ENCODE data around the gene SNX15. TPM values are rescaled to one million over a fixed set of nuclear protein-coding genes. Genes with fewer than 3 reads are reported as not detected.
A peak's percentile ranks its signal among the peaks of the same experiment; 100 is the strongest.

SNX15 gene
- total RNA-seq, 1 donor from 2014 or later, result 24.9 TPM

- no peak for TF ChIP-seq CTCF (IDR thresholded peaks at IDR 0.05)
- no peaks in the 10 kb centered on the region for H3K27me3 Mint-ChIP-seq (ENCODE audit: low read depth)
- H3K27ac Mint-ChIP-seq (ENCODE audit: unreplicated experiment), result peak overlapping the region; percentile 99
- peaks cover 23% of the 10 kb centered on the region for H3K36me3 Mint-ChIP-seq (ENCODE audit: low read depth)
- peaks cover 31% of the 10 kb centered on the region for H3K4me1 Mint-ChIP-seq (ENCODE audit: low read depth)
- DNase-seq (ENCODE audit: low spot score), result no peak
- H3K4me3 Mint-ChIP-seq (ENCODE audit: unreplicated experiment), result peak overlapping the region; percentile 95
- no peaks in the 10 kb centered on the region for H3K9me3 Mint-ChIP-seq (ENCODE audit: low read depth)
Observed at GRCh38 chr11:65084598-65085375, 57.5 kb downstream of the SNX15 start.

- Mint-ChIP-seq H3K4me3 (ENCODE audit: unreplicated experiment) (peak overlapping the region; percentile 95), H3K27ac (ENCODE audit: unreplicated experiment) (peak overlapping the region; percentile 99), H3K9me3 (ENCODE audit: low read depth) (no peaks in the 10 kb centered on the region), H3K4me1 (ENCODE audit: low read depth) (peaks cover 31% of the 10 kb centered on the region), H3K27me3 (ENCODE audit: low read depth) (no peaks in the 10 kb centered on the region), H3K36me3 (ENCODE audit: low read depth) (peaks cover 23% of the 10 kb centered on the region)
- TF ChIP-seq CTCF (IDR thresholded peaks at IDR 0.05), result no peak
- no peak for DNase-seq (ENCODE audit: low spot score)
Observed at GRCh38 chr11:65085446-65085845, 58.2 kb downstream of the SNX15 start.

DNA sequence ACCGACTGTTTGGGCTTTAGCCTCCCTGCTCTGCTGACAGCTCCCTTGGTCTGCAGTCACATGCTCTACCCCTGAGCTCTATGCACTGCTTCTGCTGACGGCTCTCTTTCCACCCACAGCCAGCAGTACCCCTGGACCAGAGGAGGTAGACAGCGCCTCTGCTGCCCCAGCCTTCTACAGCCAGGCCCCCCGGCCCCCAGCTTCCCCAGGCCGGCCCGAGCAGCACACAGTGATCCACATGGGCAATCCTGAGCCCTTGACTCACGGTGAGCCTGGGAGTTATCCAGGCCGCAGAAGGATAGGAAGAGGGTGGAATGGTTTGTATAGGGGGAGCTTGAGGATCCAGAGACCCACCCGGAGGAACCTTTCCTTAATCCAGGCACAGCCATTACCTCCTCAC is 59.6 kb downstream of the SNX15 start:
- no peaks in the 10 kb centered on the region for H3K27me3 Mint-ChIP-seq (ENCODE audit: low read depth)
- DNase-seq (ENCODE audit: low spot score), result no peak
- H3K27ac Mint-ChIP-seq (ENCODE audit: unreplicated experiment), result no peak overlapping the region
- H3K9me3 Mint-ChIP-seq (ENCODE audit: low read depth), result no peaks in the 10 kb centered on the region
- H3K4me1 Mint-ChIP-seq (ENCODE audit: low read depth), result peaks cover 31% of the 10 kb centered on the region
- TF ChIP-seq CTCF (IDR thresholded peaks at IDR 0.05), result no peak
- H3K4me3 Mint-ChIP-seq (ENCODE audit: unreplicated experiment), result no peak overlapping the region
- H3K36me3 Mint-ChIP-seq (ENCODE audit: low read depth), result peaks cover 23% of the 10 kb centered on the region

GRCh38 chr11:65087216-65087615 is 60.0 kb downstream of the SNX15 start:
- Mint-ChIP-seq H3K4me1 (ENCODE audit: low read depth) (peaks cover 31% of the 10 kb centered on the region), H3K4me3 (ENCODE audit: unreplicated experiment) (no peak overlapping the region)
- TF ChIP-seq CTCF (IDR thresholded peaks at IDR 0.05), result no peak

GRCh38 chr11:65087827-65088226 is 60.6 kb downstream of the SNX15 start:
- Mint-ChIP-seq H3K4me1 (ENCODE audit: low read depth) (peaks cover 28% of the 10 kb centered on the region), H3K27me3 (ENCODE audit: low read depth) (no peaks in the 10 kb centered on the region), H3K9me3 (ENCODE audit: low read depth) (no peaks in the 10 kb centered on the region), H3K4me3 (ENCODE audit: unreplicated experiment) (no peak overlapping the region), H3K36me3 (ENCODE audit: low read depth) (peaks cover 23% of the 10 kb centered on the region), H3K27ac (ENCODE audit: unreplicated experiment) (no peak overlapping the region)
- no peak for TF ChIP-seq CTCF (IDR thresholded peaks at IDR 0.05)
- DNase-seq (ENCODE audit: low spot score), result no peak

More at GRCh38 chr11:65087216-65087615, 60.0 kb downstream of the SNX15 start:
- Mint-ChIP-seq H3K27ac (ENCODE audit: unreplicated experiment) (no peak overlapping the region), H3K9me3 (ENCODE audit: low read depth) (no peaks in the 10 kb centered on the region), H3K27me3 (ENCODE audit: low read depth) (no peaks in the 10 kb centered on the region), H3K36me3 (ENCODE audit: low read depth) (peaks cover 23% of the 10 kb centered on the region)
- DNase-seq (ENCODE audit: low spot score), result no peak
